ENCODE measurements around the gene RAB4A.

- no peak for TF ChIP-seq POLR2A (IDR thresholded peaks at IDR 0.05; ENCODE audit: extremely low read depth, insufficient read length)
- TF ChIP-seq CTCF (IDR thresholded peaks at IDR 0.05; ENCODE audit: low read depth, low read length), result no peak
- no peak for TF ChIP-seq MAX (IDR thresholded peaks at IDR 0.05; ENCODE audit: low read depth, low read length)
- no peak for TF ChIP-seq MYC (IDR thresholded peaks at IDR 0.05; ENCODE audit: low read depth, low read length)
These were observed 68.6 kb downstream of the RAB4A start for GRCh38 chr1:229339520-229339919.
